CD4-positive, alpha-beta T cell treated with Interleukin-6 for 4 hours (primary cell): Measurements from ENCODE around the gene SLC34A3.
A peak's percentile ranks its signal among the peaks of the same experiment; 100 is the strongest.

ENCODE experiments used
- DNase-seq: peaks from one replicate; pipeline ENCODE4 v3.0.0-alpha.2; 2020; ENCODE audit warnings: mixed read lengths

Gene SLC34A3

GRCh38 chr9:137278721-137279711, 48.3 kb downstream of the SLC34A3 start:
- DNase-seq = no peak

GRCh38 chr9:137279741-137280473, 49.2 kb downstream of the SLC34A3 start:
- DNase-seq = no peak

- peak; percentile 30 for DNase-seq
These were observed 50.0 kb downstream of the SLC34A3 start for GRCh38 chr9:137280474-137281344.

- no peak for DNase-seq
These were observed 50.8 kb downstream of the SLC34A3 start for GRCh38 chr9:137281345-137282116.
